Measurements from ENCODE around the gene KAZN.

KAZN gene

GRCh38 chr1:14806772-14807171, 208.3 kb downstream of the KAZN start:
- ATAC-seq = no peak
- TF ChIP-seq CSRNP3 (CRISPR knock-in tag; IDR thresholded peaks at IDR 0.05) = no peak
- TF ChIP-seq TOX (CRISPR knock-in tag; IDR thresholded peaks at IDR 0.05; ENCODE audit: borderline replicate concordance) = no peak
- TF ChIP-seq RARB (CRISPR knock-in tag; IDR thresholded peaks at IDR 0.05) = no peak
- TF ChIP-seq ZNF70 (CRISPR knock-in tag; IDR thresholded peaks at IDR 0.05) = no peak
- TF ChIP-seq GLIS3 (CRISPR knock-in tag; IDR thresholded peaks at IDR 0.05) = no peak
- no peak for TF ChIP-seq BACH2 (CRISPR knock-in tag; IDR thresholded peaks at IDR 0.05; ENCODE audit: borderline replicate concordance)
- no peak for TF ChIP-seq PPARA (CRISPR knock-in tag; IDR thresholded peaks at IDR 0.05; ENCODE audit: borderline replicate concordance)
- TF ChIP-seq ZC3H10 (CRISPR knock-in tag; IDR thresholded peaks at IDR 0.05) = no peak
- no peak for TF ChIP-seq CSDC2 (CRISPR knock-in tag; IDR thresholded peaks at IDR 0.05)
- no peak for TF ChIP-seq TCF4 (CRISPR knock-in tag; IDR thresholded peaks at IDR 0.05; ENCODE audit: borderline replicate concordance)

- no peak for ATAC-seq
- TF ChIP-seq TOX (CRISPR knock-in tag; IDR thresholded peaks at IDR 0.05; ENCODE audit: borderline replicate concordance) (no peak), ISL1 (CRISPR knock-in tag; IDR thresholded peaks at IDR 0.05) (no peak), ARNTL (CRISPR knock-in tag; IDR thresholded peaks at IDR 0.05; ENCODE audit: borderline replicate concordance, low read depth) (no peak), SNAI2 (CRISPR knock-in tag; IDR thresholded peaks at IDR 0.05) (no peak), CSRNP3 (CRISPR knock-in tag; IDR thresholded peaks at IDR 0.05) (no peak), CSDC2 (CRISPR knock-in tag; IDR thresholded peaks at IDR 0.05) (no peak)
Measured at GRCh38 chr1:14808768-14809167, 210.3 kb downstream of the KAZN start.

DNA sequence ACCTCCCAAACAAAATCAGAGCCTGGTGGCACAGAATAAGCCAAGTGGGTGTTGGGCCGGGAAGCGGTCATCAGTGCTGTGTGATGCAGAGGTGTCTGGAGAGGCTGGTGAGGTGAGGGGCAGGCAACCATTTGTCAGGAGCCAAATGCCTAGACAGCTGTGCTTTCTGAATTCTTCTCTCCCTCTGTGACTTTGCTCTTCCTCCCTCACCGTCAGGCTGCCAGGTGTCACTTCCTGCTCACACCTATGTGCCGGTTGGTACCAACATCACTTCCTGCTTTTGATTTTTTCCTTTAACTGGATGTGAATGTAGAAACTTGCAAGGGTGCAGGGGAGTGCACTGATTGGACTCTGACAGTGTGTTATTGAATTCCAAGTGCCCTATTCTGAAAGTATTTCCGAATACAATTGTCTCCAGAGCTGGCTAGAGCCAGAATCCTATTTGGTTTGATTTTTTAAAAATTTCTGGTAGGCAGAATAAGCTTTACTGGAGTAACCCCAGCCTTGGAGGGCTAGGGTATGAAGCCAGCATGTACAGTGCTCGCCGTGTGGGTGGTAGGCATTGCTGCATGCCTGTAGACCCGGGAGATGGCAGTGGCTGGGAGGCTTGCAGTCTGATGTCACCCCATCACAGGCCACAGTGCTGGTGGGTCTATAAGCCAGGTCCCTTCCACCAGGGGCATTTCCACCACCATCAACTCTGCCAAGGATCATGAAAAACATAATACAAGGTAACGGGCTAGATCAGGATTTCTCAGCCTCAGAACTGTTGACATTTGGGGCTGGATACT, 210.9 kb downstream of the KAZN start:
- TF ChIP-seq ZFP3 (CRISPR knock-in tag; IDR thresholded peaks at IDR 0.05) (no peak), RARB (CRISPR knock-in tag; IDR thresholded peaks at IDR 0.05) (no peak), ZNF8 (CRISPR knock-in tag; IDR thresholded peaks at IDR 0.05) (no peak), ZFP30 (CRISPR knock-in tag; IDR thresholded peaks at IDR 0.05) (no peak), CSDC2 (CRISPR knock-in tag; IDR thresholded peaks at IDR 0.05) (no peak), SNAI2 (CRISPR knock-in tag; IDR thresholded peaks at IDR 0.05) (no peak), TCF4 (CRISPR knock-in tag; IDR thresholded peaks at IDR 0.05; ENCODE audit: borderline replicate concordance) (no peak), PPARA (CRISPR knock-in tag; IDR thresholded peaks at IDR 0.05; ENCODE audit: borderline replicate concordance) (no peak), BACH2 (CRISPR knock-in tag; IDR thresholded peaks at IDR 0.05; ENCODE audit: borderline replicate concordance) (no peak)

GRCh38 chr1:14810595-14811361, 212.3 kb downstream of the KAZN start:
- no peak for ATAC-seq
- no peak for TF ChIP-seq ISL1 (CRISPR knock-in tag; IDR thresholded peaks at IDR 0.05)
- TF ChIP-seq ZC3H10 (CRISPR knock-in tag; IDR thresholded peaks at IDR 0.05) = no peak
- TF ChIP-seq ZNF565 (CRISPR knock-in tag; conservative IDR thresholded peaks at IDR 0.05; ENCODE audit: low read depth) = no peak
- no peak for TF ChIP-seq OSR1 (CRISPR knock-in tag; IDR thresholded peaks at IDR 0.05)
- no peak for TF ChIP-seq ZFP3 (CRISPR knock-in tag; IDR thresholded peaks at IDR 0.05)
- no peak for TF ChIP-seq ZNF70 (CRISPR knock-in tag; IDR thresholded peaks at IDR 0.05)
- no peak for TF ChIP-seq CSRNP3 (CRISPR knock-in tag; IDR thresholded peaks at IDR 0.05)
- no peak for TF ChIP-seq TOX (CRISPR knock-in tag; IDR thresholded peaks at IDR 0.05; ENCODE audit: borderline replicate concordance)
- no peak for TF ChIP-seq GLIS3 (CRISPR knock-in tag; IDR thresholded peaks at IDR 0.05)
- TF ChIP-seq, protein P1, sequence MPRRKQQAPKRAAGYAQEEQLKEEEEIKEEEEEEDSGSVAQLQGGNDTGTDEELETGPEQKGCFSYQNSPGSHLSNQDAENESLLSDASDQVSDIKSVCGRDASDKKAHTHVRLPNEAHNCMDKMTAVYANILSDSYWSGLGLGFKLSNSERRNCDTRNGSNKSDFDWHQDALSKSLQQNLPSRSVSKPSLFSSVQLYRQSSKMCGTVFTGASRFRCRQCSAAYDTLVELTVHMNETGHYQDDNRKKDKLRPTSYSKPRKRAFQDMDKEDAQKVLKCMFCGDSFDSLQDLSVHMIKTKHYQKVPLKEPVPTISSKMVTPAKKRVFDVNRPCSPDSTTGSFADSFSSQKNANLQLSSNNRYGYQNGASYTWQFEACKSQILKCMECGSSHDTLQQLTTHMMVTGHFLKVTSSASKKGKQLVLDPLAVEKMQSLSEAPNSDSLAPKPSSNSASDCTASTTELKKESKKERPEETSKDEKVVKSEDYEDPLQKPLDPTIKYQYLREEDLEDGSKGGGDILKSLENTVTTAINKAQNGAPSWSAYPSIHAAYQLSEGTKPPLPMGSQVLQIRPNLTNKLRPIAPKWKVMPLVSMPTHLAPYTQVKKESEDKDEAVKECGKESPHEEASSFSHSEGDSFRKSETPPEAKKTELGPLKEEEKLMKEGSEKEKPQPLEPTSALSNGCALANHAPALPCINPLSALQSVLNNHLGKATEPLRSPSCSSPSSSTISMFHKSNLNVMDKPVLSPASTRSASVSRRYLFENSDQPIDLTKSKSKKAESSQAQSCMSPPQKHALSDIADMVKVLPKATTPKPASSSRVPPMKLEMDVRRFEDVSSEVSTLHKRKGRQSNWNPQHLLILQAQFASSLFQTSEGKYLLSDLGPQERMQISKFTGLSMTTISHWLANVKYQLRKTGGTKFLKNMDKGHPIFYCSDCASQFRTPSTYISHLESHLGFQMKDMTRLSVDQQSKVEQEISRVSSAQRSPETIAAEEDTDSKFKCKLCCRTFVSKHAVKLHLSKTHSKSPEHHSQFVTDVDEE (CRISPR knock-in tag; IDR thresholded peaks at IDR 0.05) = no peak
- no peak for TF ChIP-seq ESRRG (CRISPR knock-in tag; IDR thresholded peaks at IDR 0.05)
- TF ChIP-seq RARB (CRISPR knock-in tag; IDR thresholded peaks at IDR 0.05) = no peak

More for the DNA sequence above, 210.9 kb downstream of the KAZN start:
- ATAC-seq = no peak
